Left ventricle myocardium superior (tissue), 1 donor: ENCODE data around the gene LRRK1. TPM values are rescaled to one million over a fixed set of nuclear protein-coding genes. Genes with fewer than 3 reads are reported as not detected.
"Not testable (repeated sequence)": the region's sequence is repeated elsewhere in the genome, so short reads cannot be mapped to it uniquely, and the experiment has no call there.

Experiments
- ATAC-seq: fragments of 200-7000 bp; cut with Tn5 transposase; one replicate; pipeline ENCODE4 v1.9.1; 2020; ENCODE audit warnings: mild to moderate bottlenecking, moderate library complexity
- DNase-seq: peaks from one replicate; pipeline ENCODE4 v3.0.0-alpha.2; 2020
- intact Hi-C: fragments of 100-400 bp; cut with micrococcal nuclease; formaldehyde crosslinking; loops from one replicate; pipeline ENCODE4 v1.11.0; 2022
- total RNA-seq: library from RNA; stranded (reverse); fragmentation: NEBNext Ultra II Directional; extraction: Animal tissue kit (Norgen Biotek cat#: 25700); gene quantifications from one replicate; pipeline ENCODE4 v1.2.1, GENCODE V29; 2021
- donor health status: DM: no; HTN: yes; CAD: no; lungs with severe emphysema.

LRRK1 gene
- total RNA-seq, 1 donor from 2014 or later: 2.3 TPM

DNA sequence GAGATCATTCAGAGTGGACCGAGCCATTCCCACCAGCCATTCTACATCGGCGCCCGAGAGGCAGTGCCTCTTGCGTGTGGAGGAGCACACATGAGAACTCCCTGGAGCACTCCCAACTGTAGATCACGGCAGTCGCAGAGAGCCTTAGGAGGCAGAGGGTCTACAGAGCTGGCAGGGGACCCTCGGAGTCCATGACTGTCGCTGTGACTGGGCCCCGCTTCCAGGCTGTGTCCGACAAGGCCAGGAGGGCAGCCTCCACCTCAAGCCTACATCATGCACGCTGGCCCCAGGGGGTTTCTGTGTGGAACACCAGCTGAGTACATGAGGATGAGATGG lies 173.7 kb downstream of the LRRK1 start:
- DNase-seq (no peak), ATAC-seq (no peak)
- intact Hi-C loops: loop anchor here (5.0 kb wide), 1 partner anchor 164 kb away; no protein-coding TSS in a partner anchor

DNA sequence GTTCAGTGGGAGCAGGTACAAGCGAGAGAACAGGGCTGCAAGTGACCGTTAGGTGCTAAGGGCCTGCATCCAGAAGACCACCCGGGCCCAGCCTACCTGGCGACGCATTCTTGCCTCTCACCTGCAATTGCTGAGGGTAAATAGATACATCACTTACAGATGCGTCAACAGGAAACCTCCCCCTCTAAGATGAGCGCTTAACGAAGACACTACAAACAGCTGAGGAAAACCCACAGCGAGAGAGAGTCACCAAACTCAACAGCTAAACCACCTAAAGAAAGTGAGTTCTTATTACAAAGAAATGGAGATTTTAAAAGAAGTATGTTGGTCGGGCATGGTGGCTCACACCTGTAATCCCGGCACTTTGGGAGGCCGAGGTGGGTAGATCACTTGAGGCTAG lies 174.8 kb downstream of the LRRK1 start:
- intact Hi-C loops: loop anchor here (5.0 kb wide), 1 partner anchor 163 kb away; no protein-coding TSS in a partner anchor
- DNase-seq (no peak), ATAC-seq (no peak)

DNA sequence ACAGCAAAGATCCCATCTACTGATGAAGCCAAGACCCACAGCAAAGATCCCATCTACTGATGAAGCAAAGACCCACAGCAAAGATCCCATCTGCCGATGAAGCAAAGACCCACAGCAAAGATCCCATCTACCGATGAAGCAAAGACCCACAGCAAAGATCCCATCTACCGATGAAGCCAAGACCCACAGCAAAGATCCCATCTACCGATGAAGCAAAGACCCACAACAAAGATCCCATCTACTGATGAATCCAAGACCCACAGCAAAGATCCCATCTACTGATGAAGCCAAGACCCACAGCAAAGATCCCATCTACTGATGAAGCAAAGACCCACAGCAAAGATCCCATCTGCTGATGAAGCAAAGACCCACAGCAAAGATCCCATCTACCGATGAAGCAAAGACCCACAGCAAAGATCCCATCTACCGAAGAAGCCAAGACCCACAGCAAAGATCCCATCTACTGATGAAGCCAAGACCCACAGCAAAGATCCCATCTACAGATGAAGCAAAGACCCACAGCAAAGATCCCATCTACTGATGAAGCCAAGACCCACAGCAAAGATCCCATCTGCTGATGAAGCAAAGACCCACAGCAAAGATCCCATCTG lies 176.7 kb downstream of the LRRK1 start:
- DNase-seq, intact Hi-C loops, ATAC-seq: not testable (repeated sequence)

DNA sequence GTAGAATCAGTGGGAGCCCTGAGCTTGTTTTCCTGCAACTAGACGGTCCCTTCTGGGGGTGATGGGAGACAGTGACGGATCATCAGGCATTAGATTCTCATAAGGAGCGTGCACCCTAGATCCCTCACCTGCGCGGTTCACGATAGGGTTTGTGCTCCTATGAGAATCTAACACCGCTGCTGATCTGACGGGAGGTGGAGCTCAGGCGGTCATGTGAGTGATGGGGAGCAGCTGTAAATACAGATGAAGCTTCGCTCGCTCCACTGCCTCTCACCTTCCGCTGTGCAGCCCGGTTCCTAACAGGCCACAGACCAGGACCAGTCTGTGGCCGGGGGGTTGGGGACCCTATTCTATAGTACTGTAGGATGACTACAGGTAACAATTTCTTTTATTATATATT lies 178.0 kb downstream of the LRRK1 start:
- DNase-seq (no peak), ATAC-seq (no peak)
- intact Hi-C loops: no loop called here

DNA sequence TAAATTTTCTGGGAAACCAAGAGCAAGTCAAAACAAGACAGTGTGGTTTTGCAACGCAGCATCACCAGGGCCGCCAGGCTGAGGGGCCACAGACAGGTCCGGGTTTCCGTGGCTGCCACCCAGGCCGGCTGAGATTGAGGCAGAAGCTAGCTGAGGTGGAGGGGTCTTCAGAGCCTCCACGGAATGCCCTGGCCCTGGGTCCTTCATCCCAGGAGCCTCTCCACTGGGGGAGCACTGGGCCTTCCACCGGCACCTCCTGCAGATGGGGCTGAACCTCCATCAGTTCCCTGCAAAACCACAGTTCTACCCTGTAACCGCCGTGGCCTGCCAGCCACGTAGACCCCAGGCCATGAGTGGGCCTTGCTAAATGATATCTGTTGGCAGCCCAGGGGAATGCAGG lies 180.0 kb downstream of the LRRK1 start:
- DNase-seq (no peak), ATAC-seq (no peak)
- intact Hi-C loops: no loop called here

DNA sequence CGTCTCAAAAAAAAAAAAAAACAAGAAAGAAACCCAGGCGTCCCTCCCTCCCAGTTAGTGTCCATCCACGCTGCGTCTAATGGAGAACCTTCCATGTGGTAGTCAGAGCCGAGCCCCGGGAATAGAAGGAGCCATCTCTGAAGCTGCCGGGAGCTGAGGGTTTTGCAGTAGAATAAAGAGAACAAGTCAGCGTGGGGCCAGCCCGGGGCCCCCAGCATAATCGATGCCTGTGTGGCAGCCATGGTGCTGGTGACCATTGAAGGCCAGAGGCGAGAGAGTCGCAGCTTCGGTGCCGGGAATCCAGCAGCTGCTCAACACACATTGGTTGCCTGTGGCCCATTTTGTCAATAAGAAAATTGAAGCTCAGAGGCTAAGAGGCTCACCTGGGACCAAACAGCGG lies 181.0 kb downstream of the LRRK1 start:
- intact Hi-C loops: no loop called here
- ATAC-seq (no peak), DNase-seq (no peak)

DNA sequence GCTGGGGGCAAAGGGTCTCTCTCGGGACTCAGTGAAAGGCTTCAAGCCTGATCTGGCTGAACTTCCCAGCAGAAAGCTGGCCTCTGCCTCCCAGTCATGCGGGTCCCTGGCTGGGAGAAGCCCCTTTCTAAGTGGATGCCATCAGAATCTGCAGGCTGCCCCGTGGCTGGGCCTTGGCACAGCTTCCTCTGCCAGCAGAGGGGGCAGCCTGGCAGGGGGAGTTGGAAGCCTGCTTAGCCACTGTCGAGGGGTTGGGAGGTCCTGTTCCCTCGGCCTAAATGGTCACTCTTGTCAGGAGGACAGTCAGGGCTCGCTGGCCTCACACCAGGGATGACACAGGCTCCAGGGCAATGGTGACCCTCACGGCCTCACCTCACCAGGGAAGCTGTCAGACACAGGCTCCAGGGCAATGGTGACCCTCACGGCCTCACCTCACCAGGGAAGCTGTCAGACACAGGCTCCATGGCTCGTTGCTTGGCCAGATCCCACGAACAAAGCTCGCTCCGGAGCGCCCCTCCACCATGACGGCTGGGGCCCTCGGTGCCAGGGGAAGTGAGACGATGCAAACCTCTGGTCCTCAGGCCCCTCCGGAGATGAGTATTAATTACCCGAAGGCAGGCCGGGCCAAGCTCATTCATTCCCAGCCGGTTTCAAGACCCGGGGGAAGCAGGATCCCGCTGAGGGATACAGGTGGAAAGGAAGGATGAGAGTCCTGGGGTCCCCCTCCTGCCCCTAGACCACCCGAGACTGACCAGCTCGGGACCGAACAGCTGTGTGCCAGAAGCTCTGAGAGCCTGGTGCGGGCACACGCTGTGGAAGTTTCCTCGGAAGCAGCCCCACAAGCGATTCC lies 181.7 kb downstream of the LRRK1 start:
- DNase-seq (no peak), ATAC-seq (no peak)
- intact Hi-C loops: no loop called here

DNA sequence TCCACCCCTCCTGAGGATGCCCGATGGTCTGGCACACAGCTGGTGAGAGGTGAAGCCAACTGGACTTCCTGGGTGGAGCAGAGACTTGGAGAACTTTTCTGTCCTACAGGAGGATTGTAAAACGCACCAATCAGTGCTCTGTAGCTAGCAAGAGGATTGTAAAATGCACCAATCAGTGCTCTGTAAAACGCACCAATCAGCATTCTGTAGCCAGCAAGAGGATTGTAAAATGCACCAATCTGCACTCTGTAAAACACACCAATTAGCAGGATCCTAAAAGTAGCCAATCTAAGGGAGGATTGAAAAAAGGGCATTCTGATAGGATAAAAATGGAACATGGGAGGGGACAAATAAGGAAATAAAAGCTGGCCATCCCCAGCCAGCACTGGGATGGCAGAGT lies 182.5 kb downstream of the LRRK1 start:
- DNase-seq: no peak
- intact Hi-C loops: no loop called here
- ATAC-seq: no peak

DNA sequence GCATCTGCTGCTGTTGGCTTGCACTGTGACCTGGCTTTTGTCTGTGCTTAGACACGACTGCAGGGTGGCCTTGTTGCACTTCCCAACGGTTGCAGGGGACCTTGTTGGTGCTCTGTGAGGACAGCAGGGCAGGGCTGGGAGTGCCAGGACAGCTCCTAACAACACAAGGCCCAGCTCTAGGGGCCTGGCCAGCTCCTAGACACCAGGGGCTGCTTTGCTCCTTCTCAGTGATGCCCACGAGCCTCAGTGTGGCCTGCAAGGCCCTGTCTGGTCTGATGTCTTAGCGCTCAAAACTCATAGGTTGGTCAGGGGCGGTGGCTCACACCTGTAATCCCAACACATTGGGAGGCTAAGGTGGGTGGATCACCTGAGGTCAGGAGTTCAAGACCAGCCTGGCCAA lies 183.6 kb downstream of the LRRK1 start:
- DNase-seq: no peak
- intact Hi-C loops: no loop called here
- no peak for ATAC-seq

DNA sequence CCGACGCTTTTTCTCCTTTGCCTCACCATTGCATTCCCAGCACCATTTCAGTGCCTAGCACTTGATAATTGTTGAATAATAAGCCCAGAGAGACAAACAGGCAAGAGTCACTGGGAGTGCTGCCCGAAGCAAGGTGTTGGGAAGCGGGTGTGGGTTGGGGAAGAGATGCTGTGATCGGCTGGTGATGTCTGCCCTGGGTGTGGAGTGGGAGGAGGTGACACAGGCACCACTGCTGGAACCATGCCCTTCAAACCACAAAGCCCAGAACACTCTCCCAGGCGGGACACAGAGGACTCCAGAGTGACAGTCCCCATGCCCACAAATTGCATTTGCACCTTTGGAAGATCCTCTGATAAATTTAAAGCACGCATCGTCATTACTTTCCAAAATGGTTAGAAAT lies 184.4 kb downstream of the LRRK1 start:
- intact Hi-C loops: no loop called here

DNA sequence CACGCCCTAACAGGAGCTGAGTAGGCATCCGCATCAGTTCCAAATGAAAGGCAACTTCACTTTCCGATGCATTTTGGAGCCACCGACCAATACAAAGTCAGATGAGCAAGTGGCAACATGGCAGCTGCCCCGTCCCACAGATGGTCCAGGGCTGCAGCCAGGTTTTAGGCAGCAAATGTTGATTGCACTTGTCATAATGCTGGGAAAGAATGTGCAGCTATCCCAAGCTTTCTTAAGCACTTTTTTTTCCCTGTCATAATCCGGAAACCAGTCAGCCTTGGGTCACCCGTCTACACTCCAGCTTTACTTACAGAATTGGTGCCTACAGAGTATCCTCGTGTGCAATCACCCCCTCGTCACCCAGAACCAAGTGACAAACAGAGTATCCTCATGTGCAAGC lies 185.0 kb downstream of the LRRK1 start:
- ATAC-seq: no peak
- intact Hi-C loops: no loop called here
- DNase-seq: no peak

More for the DNA sequence above, 184.4 kb downstream of the LRRK1 start:
- no peak for DNase-seq
- no peak for ATAC-seq

DNA sequence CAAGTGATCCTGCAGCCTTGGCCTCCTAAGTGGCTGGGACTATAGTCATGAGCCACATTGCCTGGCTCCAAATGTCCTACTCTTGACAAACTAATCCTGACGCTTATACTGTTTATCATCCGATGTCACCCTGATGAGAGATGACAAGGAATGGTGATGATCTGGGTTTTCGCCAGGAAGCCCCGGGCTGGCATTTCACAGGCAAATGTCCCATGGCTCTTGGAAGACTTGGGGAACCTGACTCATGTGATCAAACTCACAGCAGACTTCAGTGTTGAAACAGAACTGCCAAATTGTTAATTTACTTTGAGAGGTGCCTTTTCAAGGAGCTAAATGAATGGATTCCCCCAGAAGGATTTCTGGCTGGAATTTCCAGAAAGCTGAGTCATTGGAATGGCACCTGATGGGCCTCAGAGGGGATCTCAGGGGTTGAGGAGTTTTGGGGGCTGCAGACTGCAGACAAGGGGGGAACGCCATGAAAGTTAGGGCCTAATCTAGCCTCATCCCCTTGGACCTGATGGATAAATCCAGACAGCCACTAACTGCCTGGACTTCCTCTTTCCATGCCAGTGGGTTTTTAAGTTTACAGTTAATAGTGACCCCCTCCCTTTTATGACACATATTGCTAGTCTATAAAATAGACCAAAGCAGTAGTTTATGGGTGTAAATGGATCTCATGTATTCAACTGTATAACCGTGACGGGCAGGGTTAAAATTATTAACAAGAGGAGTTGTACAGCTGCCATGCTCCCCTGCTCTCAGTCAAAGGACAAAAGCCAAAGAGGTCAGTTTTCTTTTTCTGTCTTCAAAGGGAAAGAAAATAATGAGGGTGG lies 186.1 kb downstream of the LRRK1 start:
- DNase-seq (no peak), ATAC-seq (peak; percentile 86)
- intact Hi-C loops: no loop called here

DNA sequence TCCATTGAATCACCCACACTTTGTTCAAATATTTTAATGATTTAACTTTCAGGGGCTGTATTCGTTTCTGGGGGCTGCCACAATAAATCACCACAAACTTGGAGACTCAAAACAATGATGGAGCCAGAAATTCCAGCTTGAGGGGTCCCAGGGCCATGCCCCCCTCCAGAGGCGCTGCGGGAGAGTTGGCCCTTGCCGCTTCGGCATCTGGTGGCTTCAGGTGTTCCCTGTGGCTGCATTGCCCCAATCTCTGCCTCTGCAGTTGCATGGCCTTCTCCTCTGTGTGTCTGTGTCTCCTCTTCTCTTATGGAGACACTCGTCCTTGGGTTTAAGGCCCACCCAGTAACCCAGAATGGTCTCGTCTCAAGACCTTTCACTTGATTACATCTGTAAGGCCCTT lies 187.9 kb downstream of the LRRK1 start:
- DNase-seq: no peak
- no peak for ATAC-seq
- intact Hi-C loops: no loop called here

DNA sequence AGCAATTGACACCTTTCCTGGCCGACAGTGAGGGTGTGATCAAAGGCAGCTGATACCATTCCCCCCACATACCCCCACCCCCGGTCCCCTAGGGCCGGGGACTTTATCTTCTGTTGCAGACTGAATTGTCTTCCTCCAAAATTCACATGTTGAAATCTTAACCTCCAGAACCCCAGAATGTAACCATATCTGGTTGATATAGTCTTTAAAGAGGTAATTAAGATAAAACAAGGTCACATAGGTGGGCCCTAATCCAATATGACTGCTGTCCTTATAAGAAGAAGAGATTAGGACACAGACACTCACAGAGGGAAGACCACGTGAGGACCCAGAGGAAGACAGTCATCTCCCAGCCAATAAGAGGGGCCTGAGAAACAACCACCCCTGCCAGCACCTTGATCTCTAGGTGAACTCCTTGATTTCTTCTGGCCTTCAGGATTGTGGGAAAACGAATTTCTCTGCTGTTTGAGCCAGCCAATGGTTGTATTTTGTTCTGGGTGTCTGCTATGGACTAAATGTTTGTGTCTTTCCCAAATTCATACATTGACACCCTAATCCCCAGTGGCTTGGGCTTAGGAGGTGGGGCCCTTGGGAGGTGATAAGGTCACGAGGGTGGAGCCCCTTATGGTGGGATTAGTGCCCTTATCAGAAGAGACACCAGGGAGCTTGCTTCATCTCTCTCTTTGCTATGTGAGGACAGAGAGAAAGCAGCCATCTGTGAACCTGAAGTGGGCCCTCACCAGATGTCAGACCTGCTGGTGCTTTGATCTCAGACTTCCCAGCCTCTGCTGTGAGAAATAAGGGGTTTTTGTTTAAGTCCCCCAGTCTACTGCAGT lies 188.7 kb downstream of the LRRK1 start:
- ATAC-seq (no peak), DNase-seq (no peak)
- intact Hi-C loops: no loop called here

DNA sequence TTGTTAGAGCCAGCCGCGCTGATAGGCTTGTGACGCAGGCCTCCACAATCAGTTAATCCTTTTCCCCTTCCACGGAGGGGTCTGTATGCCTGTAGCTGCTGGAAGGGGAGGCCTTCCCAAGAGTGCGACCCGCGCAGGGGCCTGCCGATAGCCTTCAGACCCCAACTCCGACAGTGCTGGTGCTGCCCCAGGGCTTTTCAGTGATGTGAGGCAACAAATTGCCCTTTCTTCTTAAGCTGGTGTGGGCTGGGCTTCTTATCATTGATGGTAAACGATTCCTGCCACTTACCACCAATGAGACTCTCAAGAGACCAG lies 189.3 kb downstream of the LRRK1 start:
- no peak for ATAC-seq
- intact Hi-C loops: no loop called here

DNA sequence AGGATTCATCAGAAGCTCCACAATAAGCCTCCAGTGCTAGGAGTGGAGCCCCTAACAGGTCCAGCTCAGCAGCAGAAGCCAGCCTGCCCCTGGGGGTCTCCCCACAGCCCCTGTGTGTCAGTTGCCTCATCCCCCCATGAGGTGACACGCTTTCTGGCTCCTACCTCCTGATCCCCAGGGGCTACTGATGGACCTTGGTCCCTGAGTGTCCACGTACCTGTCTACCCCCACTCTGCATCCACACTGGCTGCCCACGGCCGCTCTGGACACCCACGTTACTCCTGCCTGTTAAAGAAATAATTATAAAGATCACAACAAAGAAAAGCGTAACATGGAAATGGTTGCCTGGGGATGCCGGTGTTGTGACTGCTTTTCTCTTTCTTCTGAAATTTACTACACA lies 189.6 kb downstream of the LRRK1 start:
- DNase-seq: no peak
- intact Hi-C loops: no loop called here
- ATAC-seq: no peak

More for the DNA sequence above, 189.3 kb downstream of the LRRK1 start:
- no peak for DNase-seq

DNA sequence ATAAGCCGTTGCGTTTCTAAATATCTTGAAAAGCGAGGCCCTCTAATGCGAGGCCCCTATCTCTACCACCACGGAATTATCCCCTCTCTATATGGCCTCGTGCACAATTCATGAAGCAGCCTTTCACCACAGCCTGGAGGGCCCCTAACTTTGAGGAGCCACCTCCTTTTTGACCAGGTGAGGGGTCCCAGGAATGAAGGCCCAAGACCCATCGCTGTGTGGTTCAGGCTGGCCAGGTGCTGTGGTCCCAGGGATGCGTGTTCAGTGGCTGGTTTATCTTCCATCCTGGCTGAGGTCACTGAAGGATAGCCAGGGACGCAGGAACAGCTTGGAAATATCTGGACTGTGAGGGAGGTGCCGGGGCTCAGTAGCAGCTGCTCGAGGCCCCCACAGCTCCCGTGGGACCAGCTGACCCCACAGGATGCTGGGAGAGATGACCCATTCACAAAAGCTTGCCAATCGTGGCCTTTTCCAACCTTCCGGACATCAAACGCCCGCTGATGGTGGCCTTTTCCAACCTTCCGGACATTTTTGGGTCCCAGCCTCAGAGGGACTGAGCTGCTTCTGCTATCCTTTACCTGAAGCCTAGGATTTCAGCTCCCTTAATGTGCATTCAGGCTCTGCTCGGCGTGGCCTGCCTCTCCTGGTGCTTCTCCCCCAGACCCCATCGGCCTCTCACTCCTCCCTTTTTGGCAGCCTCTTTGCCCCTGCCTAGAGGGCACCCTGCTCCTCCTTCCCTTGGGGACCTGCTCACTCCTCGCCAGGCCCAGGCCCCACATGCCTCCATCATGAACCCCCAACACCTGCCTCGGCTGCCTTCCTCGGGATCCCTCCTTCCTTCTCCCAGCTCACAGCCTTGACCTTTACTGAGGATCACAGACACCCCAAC lies 191.8 kb downstream of the LRRK1 start:
- intact Hi-C loops: no loop called here
- ATAC-seq (peak; percentile 62), DNase-seq (peak; percentile 70)

DNA sequence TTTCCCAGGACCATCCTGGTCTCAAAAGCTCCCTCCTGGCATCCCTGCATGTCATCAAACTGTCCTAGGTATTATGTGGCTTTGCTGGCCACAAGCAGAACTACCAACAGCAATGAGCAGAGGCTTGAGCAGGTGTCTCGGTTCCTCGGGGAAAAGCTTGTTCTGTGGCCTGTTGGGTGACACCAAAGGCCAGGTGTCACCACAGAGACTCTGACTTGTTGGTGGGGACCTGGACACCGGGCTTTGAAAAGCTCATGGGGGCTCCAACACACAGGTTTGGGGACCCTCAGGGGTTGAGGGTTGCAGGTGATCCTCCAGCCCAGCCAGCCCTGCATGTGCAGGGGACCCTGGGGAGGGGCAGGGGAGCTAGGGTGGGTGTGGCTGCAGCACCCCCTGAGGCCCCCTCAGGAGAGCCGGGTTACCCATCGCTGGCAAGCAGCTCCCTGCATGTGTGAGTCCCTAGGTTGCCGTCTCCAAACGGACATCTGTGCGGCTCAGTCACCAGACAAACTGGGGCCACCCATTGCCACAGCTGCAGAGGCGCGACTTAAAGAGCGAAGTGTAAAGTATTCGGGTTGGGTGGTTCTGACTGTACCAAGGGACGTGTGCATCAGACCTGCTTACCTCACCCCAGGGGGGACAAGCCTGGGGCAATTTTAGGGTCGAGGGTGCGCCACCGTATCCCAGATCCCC lies 192.6 kb downstream of the LRRK1 start:
- DNase-seq (no peak), ATAC-seq (no peak)
- intact Hi-C loops: no loop called here
